HG03565 (cell line): Measurements from ENCODE around the gene NPEPPS.

Experiments used
- ATAC-seq: cut with Tn5 transposase; IDR thresholded peaks from one replicate; pipeline ENCODE4 v1.9.1; 2021; ENCODE audit warnings: mild to moderate bottlenecking, moderate library complexity; ENCODE audit not compliant: unreplicated experiment

The NPEPPS gene

GRCh38 chr17:47660064-47660492 lies 129.2 kb downstream of the NPEPPS start:
- ATAC-seq: peak; percentile 46

- ATAC-seq: no peak
Measured at GRCh38 chr17:47663912-47664623, 133.2 kb downstream of the NPEPPS start.

GRCh38 chr17:47664624-47664941 lies 133.7 kb downstream of the NPEPPS start:
- no peak for ATAC-seq

DNA sequence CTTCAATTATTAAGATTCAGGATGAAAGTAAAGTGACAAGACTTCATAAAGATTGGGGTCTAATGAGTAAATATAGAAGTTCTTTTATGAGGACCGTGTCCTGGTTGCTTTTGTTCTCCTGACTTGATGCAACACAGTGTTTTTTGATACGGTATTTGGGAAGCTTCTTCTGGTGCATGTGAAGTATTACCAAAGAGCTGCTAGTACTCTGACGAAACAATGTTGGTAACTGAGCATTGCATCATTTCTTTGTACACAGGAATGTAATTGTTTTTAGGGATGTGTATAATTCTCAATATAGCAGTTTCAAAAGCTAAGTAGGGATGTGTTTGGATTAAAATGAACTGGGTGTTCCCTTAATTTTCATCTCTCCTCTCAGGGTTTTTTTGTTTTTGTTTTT lies 134.7 kb downstream of the NPEPPS start:
- no peak for ATAC-seq

DNA sequence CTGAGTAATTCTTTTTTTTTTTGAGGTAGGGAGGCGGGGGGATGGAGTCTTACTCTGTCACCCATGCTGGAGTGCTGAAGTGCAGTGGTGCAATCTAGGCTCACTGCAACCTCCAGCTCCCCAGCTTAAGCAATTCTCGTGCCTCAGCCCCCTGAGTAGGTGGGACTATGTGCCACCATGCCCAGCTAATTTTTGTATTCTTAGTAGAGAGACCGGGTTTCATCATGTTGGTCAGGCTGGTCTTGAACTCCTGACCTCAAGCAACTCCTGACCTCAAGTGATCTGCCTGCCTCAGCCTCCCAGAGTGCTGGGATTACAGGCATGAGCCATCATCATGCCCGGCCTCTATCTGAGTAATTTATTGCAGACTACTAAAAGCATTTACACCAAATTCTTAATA lies 138.2 kb downstream of the NPEPPS start:
- ATAC-seq: no peak

- no peak for ATAC-seq
Measured at GRCh38 chr17:47670064-47670463, 139.2 kb downstream of the NPEPPS start.
